ENCODE results near the gene AJAP1.

Gene AJAP1

DNA sequence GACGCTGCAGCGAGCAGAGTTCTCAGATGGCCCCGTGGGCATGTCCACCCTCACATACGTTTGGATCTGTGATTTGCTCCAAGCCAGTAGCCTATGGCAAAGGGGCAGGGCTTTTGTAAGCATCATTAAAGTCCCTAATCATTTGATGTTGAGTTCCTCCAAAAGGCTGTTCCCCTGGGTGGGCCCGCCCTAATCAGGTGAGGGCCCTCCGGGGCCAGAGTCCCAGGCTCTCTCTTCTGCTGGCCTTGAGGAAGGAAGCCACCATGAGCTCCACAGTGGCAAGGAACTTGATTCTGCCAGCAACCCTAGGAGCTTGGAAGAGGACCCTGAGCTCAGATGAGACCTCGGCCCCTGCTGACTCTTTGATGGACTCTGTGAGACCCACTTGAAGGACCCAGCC lies 25.4 kb upstream of the AJAP1 start:
- POLR2A ChIA-PET: no interaction called here
- no peak for DNase-seq (ENCODE audit: extremely low spot score)
- CTCF ChIA-PET: no interaction called here
- no peak for TF ChIP-seq CTCF (IDR thresholded peaks at IDR 0.05; ENCODE audit: control extremely low read depth, extremely low read depth, low read depth, missing control alignments)

GRCh38 chr1:4630561-4630960 lies 23.8 kb upstream of the AJAP1 start:
- no peak for TF ChIP-seq CTCF (IDR thresholded peaks at IDR 0.05; ENCODE audit: control extremely low read depth, extremely low read depth, low read depth, missing control alignments)
- ChIA-PET POLR2A (no interaction called here), CTCF (interaction anchor here (1.4 kb wide), 1 partner anchor 9 kb away, joined by 3 read pairs; no protein-coding TSS in a partner anchor)
- no peak for DNase-seq (ENCODE audit: extremely low spot score)

DNA sequence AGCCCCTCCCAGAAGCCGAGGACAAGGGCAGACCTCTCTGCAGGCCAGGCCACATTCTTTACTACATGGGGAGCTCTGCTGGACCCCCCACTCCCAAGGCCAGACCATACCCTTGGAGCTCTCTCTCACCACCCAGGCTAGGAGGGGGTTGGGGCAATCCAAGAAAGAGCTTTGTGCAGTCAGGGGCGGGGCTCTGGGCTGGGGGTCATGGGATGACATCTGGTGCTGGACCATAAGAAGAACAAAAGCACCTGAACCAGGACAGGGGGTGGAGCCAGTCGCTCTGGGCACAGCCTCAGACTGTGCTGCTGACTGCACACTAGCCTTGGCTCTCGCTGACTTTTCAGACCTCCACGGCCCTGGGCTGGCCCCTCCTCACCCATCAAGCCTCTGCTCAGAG lies 23.1 kb upstream of the AJAP1 start:
- no peak for DNase-seq (ENCODE audit: extremely low spot score)
- ChIA-PET POLR2A (no interaction called here), CTCF (interaction anchor here (1.4 kb wide), 1 partner anchor 8 kb away, joined by 3 read pairs; no protein-coding TSS in a partner anchor)
- no peak for TF ChIP-seq CTCF (IDR thresholded peaks at IDR 0.05; ENCODE audit: control extremely low read depth, extremely low read depth, low read depth, missing control alignments)

DNA sequence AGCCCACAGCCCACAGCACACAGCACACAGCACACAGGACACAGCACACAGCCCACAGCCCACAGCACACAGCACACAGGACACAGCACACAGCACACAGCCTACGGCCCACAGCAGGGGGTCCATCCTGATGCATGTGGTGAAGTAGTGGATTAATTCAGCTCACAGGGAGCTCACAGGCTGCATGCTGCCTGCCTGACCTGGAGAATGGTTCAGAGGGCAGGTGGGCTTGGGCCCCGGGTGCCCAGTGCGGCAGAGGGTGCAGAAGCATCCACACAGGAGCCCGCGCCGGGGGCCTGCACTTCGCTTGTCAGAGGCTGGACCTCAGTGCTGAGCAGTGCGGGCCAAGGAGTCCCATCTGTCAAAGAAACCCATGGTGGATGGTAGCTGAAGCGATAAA lies 21.1 kb upstream of the AJAP1 start:
- TF ChIP-seq CTCF (IDR thresholded peaks at IDR 0.05; ENCODE audit: control extremely low read depth, extremely low read depth, low read depth, missing control alignments): no peak
- no peak for DNase-seq (ENCODE audit: extremely low spot score)
- POLR2A ChIA-PET: no interaction called here
- CTCF ChIA-PET: no interaction called here

DNA sequence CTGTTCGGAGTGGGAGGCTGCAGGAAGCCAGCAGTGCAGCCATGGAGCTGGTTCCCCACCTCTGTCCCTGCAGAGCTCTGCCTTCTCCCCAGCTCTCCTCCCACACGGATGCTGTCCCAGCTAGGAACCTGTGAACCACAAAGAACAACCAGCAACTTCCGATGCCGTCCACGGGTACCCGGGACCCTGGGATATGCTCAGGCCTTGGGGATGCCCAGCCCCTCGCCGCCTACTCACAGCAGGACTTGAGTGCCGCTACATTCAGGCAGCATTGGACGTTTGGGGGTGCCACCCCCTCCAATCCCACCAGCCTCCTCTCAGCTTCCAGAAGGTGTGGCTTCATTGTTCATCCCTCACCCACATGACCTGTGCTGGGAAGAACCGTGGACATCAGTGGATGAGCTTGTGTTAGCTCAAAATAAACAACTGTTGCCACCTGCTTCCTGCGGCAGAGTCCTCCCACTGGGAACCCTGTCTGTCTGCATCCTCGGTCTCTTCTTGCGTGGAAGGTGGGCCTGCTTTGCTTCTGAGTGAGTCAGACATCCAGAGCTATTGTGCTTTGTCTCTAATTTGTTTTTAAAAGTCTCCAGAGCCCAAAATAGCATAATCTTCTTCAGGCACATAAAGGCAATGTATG lies 20.1 kb upstream of the AJAP1 start:
- CTCF ChIA-PET: no interaction called here
- POLR2A ChIA-PET: no interaction called here
- TF ChIP-seq CTCF (IDR thresholded peaks at IDR 0.05; ENCODE audit: control extremely low read depth, extremely low read depth, low read depth, missing control alignments): no peak
- no peak for DNase-seq (ENCODE audit: extremely low spot score)

- no peak for TF ChIP-seq CTCF (IDR thresholded peaks at IDR 0.05; ENCODE audit: control extremely low read depth, extremely low read depth, low read depth, missing control alignments)
- POLR2A ChIA-PET: no interaction called here
- CTCF ChIA-PET: no interaction called here
- no peak for DNase-seq (ENCODE audit: extremely low spot score)
Observed at GRCh38 chr1:4634793-4635406, 19.5 kb upstream of the AJAP1 start.

All from GM10248 (cell line).